ENCODE data around the gene PHF2. TPM values are rescaled to one million over a fixed set of nuclear protein-coding genes. Genes with fewer than 3 reads are reported as not detected.

Gene PHF2
- total RNA-seq, 1 experiment from 2014 or later: 17.4 TPM

DNA sequence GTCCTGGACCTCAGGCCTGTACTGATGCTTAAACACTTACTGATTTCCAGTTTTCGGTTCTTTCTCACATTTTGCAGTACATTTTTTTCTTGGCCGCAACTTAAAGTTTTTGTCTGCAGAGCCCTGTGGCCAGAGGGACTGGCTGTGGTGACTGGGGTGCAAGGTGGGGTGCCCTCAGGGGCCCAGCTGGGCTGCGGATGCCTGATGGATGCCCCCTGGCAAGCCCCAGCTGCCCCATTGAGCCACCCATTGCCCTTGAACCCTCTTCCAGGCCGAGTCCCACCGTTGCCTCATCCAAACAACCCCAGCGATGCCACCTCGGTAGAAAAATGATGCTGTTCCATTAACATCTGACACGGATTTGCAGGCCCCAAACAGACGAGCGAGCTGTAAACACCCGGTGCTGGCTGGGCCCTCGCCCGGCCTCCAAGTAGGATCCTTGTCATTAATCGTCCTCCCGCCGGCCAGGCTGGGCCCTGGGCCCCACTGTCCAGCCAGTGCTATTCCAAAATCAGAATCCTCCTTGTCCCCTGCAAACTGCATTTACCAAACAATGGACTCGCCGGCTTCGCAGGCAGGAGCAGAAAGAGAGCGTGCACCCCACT lies 107.9 kb downstream of the PHF2 start:
- no peak overlapping the region for H2BK15ac ChIP-seq (ENCODE audit: low read depth, low read length)
- H3K36me3 Mint-ChIP-seq (ENCODE audit: insufficient read depth in 1 of 3, low read depth in 3 of 3): peaks cover 0 to 5% (median 0%) of the 10 kb centered on the region in 3 experiments; a peak in 3 of 7 replicates
- H4K8ac ChIP-seq (replicated peaks; ENCODE audit: insufficient read length, low read depth, low read length): no peak overlapping the region
- no peak overlapping the region for H3K18ac ChIP-seq (ENCODE audit: insufficient read length, low read depth, low read length)
- no peak overlapping the region for H3K27ac ChIP-seq (ENCODE audit: insufficient read length, low read depth, low read length)
- no peak overlapping the region for H4K5ac ChIP-seq (ENCODE audit: insufficient read length, low read depth, low read length)
- H3K4me1 ChIP-seq (ENCODE audit: insufficient read depth, low read length): no peaks in the 10 kb centered on the region
- no peak overlapping the region for H3K56ac ChIP-seq (ENCODE audit: insufficient read length, low read depth, low read length)
- no peaks in the 10 kb centered on the region for H3K79me1 ChIP-seq (ENCODE audit: insufficient read depth, low read depth, low read length, poor library complexity, severe bottlenecking)
- no peak overlapping the region for H3K9ac ChIP-seq (ENCODE audit: extremely low read depth, insufficient read length, low read length)
- H3K23me2 ChIP-seq (ENCODE audit: insufficient read length, low read depth, low read length, poor library complexity, severe bottlenecking): no peaks in the 10 kb centered on the region
- H3K27me3 ChIP-seq (ENCODE audit: insufficient read depth, low read length): no peaks in the 10 kb centered on the region
- H4K20me1 ChIP-seq (ENCODE audit: control insufficient read depth, insufficient read depth, insufficient read length): no peaks in the 10 kb centered on the region
- H2BK5ac ChIP-seq (ENCODE audit: insufficient read length, low read length): no peak overlapping the region
- H2BK20ac ChIP-seq (ENCODE audit: low read depth, low read length, poor library complexity, severe bottlenecking): no peak overlapping the region
- no peaks in the 10 kb centered on the region for H3K79me2 ChIP-seq (ENCODE audit: insufficient read depth, low read length)
- peak; percentile 20 for DNase-seq
- H3K4ac ChIP-seq (ENCODE audit: low read depth, low read length): no peak overlapping the region
- no peak overlapping the region for H3K23ac ChIP-seq (ENCODE audit: insufficient read length, low read depth, low read length)
- peaks cover 15 to 16% of the 10 kb centered on the region in 2 experiments for H3K9me3 Mint-ChIP-seq
- 0 out of 7 replicates have a peak overlapping the region, but pooled peaks of 1 of the 3 experiments have one; percentile 16 for H3K27ac Mint-ChIP-seq
- no peak overlapping the region for H2AFZ ChIP-seq (ENCODE audit: low read length)
- H2AK5ac ChIP-seq (ENCODE audit: insufficient read length, low read length): no peak overlapping the region
- H3K4me1 Mint-ChIP-seq: peaks cover 6 to 12% of the 10 kb centered on the region in 2 experiments; a peak in 3 of 4 replicates
- H3K4me3 Mint-ChIP-seq: no peak overlapping the region
- H2BK12ac ChIP-seq (ENCODE audit: insufficient read length, low read depth, low read length): no peak overlapping the region
- TF ChIP-seq, protein P1, sequence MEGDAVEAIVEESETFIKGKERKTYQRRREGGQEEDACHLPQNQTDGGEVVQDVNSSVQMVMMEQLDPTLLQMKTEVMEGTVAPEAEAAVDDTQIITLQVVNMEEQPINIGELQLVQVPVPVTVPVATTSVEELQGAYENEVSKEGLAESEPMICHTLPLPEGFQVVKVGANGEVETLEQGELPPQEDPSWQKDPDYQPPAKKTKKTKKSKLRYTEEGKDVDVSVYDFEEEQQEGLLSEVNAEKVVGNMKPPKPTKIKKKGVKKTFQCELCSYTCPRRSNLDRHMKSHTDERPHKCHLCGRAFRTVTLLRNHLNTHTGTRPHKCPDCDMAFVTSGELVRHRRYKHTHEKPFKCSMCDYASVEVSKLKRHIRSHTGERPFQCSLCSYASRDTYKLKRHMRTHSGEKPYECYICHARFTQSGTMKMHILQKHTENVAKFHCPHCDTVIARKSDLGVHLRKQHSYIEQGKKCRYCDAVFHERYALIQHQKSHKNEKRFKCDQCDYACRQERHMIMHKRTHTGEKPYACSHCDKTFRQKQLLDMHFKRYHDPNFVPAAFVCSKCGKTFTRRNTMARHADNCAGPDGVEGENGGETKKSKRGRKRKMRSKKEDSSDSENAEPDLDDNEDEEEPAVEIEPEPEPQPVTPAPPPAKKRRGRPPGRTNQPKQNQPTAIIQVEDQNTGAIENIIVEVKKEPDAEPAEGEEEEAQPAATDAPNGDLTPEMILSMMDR (conservative IDR thresholded peaks at IDR 0.05): no peak
- no peaks in the 10 kb centered on the region; the same call in 1 of the 2 replicates for H3K27me3 Mint-ChIP-seq (ENCODE audit: low read depth)
- WGBS (ENCODE audit: extremely low coverage, insufficient read length, low lambda C conversion rate): no CpG with 5 or more reads among the region's 20 CpGs
- peaks cover 7% of the 10 kb centered on the region for H3K9me3 ChIP-seq (ENCODE audit: control insufficient read depth, low read depth, low read length)
- H3T11ph ChIP-seq (ENCODE audit: low read length): no peak overlapping the region
- no peak overlapping the region for H4K91ac ChIP-seq (ENCODE audit: insufficient read length, low read depth, low read length)
- no peak overlapping the region for H3K14ac ChIP-seq (ENCODE audit: insufficient read depth, low read length)
- no peak overlapping the region for H2BK120ac ChIP-seq (ENCODE audit: low read depth, low read length, poor library complexity, severe bottlenecking)
- no peak overlapping the region for H3K4me2 ChIP-seq (ENCODE audit: insufficient read depth, insufficient read length, low read length)

Measured in H9 (cell line).